ENCODE data around the gene GPC6.

The GPC6 gene

GRCh38 chr13:93231867-93232266 lies 5.3 kb downstream of the GPC6 start:
- no peak for DNase-seq

GRCh38 chr13:93233997-93234416 lies 7.4 kb downstream of the GPC6 start:
- DNase-seq, result no peak

- no peak for DNase-seq
Measured at GRCh38 chr13:93234459-93234858, 7.9 kb downstream of the GPC6 start.

- DNase-seq, result no peak
Measured at GRCh38 chr13:93235258-93236015, 8.8 kb downstream of the GPC6 start.

GRCh38 chr13:93238711-93239110 lies 12.1 kb downstream of the GPC6 start:
- no peak for DNase-seq

GRCh38 chr13:93243375-93244063 lies 16.9 kb downstream of the GPC6 start:
- no peak for DNase-seq

- DNase-seq, result no peak
Measured at GRCh38 chr13:93244141-93244917, 17.7 kb downstream of the GPC6 start.

- no peak for DNase-seq
Measured at GRCh38 chr13:93244918-93245280, 18.3 kb downstream of the GPC6 start.

GRCh38 chr13:93246069-93246468 lies 19.5 kb downstream of the GPC6 start:
- DNase-seq, result no peak

- DNase-seq, result no peak
Measured at GRCh38 chr13:93248627-93249047, 22.0 kb downstream of the GPC6 start.

GRCh38 chr13:93249364-93250306 lies 23.0 kb downstream of the GPC6 start:
- DNase-seq, result no peak

- DNase-seq, result no peak
Measured at GRCh38 chr13:93254775-93255174, 28.2 kb downstream of the GPC6 start.

- no peak for DNase-seq
Measured at GRCh38 chr13:93256998-93257397, 30.4 kb downstream of the GPC6 start.

GRCh38 chr13:93259527-93260080 lies 33.0 kb downstream of the GPC6 start:
- DNase-seq, result no peak

- no peak for DNase-seq
Measured at GRCh38 chr13:93260591-93260990, 34.0 kb downstream of the GPC6 start.

GRCh38 chr13:93262729-93263345 lies 36.2 kb downstream of the GPC6 start:
- DNase-seq, result no peak

GRCh38 chr13:93264876-93265275 lies 38.3 kb downstream of the GPC6 start:
- DNase-seq, result no peak

- no peak for DNase-seq
Measured at GRCh38 chr13:93265800-93266199, 39.2 kb downstream of the GPC6 start.

GRCh38 chr13:93266681-93267080 lies 40.1 kb downstream of the GPC6 start:
- no peak for DNase-seq

GRCh38 chr13:93268327-93269028 lies 41.9 kb downstream of the GPC6 start:
- no peak for DNase-seq

All from CD4-positive, alpha-beta T cell treated with Interferon gamma for 1 hour (primary cell).